K562 (cell line): Measurements from ENCODE around the gene GLP1R. TPM values are rescaled to one million over a fixed set of nuclear protein-coding genes. Genes with fewer than 3 reads are reported as not detected.

ENCODE experiments used
- ARNT ChIP-seq, 2 experiments: fragments of 450-650 bp; IDR thresholded peaks; 2 replicates each; pipeline ENCODE4 v1.6.1; 2016; ENCODE audit warnings: mild to moderate bottlenecking in 1 of 2
- DACH1 ChIP-seq: fragments of 450-650 bp; IDR thresholded peaks from 2 replicates; pipeline ENCODE4 v1.6.1; 2018; ENCODE audit not compliant: partially characterized antibody
- FOSL1 ChIP-seq: fragments of 200-800 bp; sonication (Bioruptor generic); conservative IDR thresholded peaks from 2 replicates; pipeline ENCODE4 v1.6.1; 2016; ENCODE audit warnings: missing genetic modification characterization, missing compliant biosample characterization
- GATA2 ChIP-seq: sonication (generic); formaldehyde crosslinking; IDR thresholded peaks from 2 replicates; pipeline ENCODE4 v1.4.0; 2020; ENCODE audit warnings: mild to moderate bottlenecking, missing genetic modification reagents
- NCOR1 ChIP-seq: fragments of 450-650 bp; IDR thresholded peaks from 2 replicates; pipeline ENCODE4 v1.6.1; 2016; ENCODE audit warnings: mild to moderate bottlenecking, moderate library complexity
- NFYB ChIP-seq: IDR thresholded peaks from 2 replicates; pipeline ENCODE4 v1.6.1; 2011; ENCODE audit warnings: mild to moderate bottlenecking, moderate library complexity; ENCODE audit not compliant: insufficient read length; ENCODE audit errors: extremely low read depth
- NR2F6 ChIP-seq: fragments of 450-650 bp; formaldehyde crosslinking; IDR thresholded peaks from 2 replicates; pipeline ENCODE4 v1.4.0; 2020; ENCODE audit warnings: mild to moderate bottlenecking
- PHF21A ChIP-seq: fragments of 450-650 bp; IDR thresholded peaks from 2 replicates; pipeline ENCODE4 v1.6.1; 2017; ENCODE audit warnings: low read depth, borderline replicate concordance
- RAD21 ChIP-seq, 2 experiments: fragments of 250-450 bp in 1 of 2; fragments of 450-650 bp in 1 of 2; sonication (Bioruptor Pico) in 1 of 2; formaldehyde crosslinking in 1 of 2; IDR thresholded peaks in 1 of 2; conservative IDR thresholded peaks in 1 of 2; 2 replicates each; pipeline versions ENCODE4 v1.4.0 to v1.8.0; 2020 to 2022; ENCODE audit warnings: mild to moderate bottlenecking in 2 of 2, moderate library complexity in 1 of 2
- SMARCA5 ChIP-seq: fragments of 450-650 bp; IDR thresholded peaks from 2 replicates; pipeline ENCODE4 v1.6.1; 2016
- TARDBP ChIP-seq: fragments of 450-650 bp; IDR thresholded peaks from 2 replicates; pipeline ENCODE4 v1.6.1; 2016
- TEAD4 ChIP-seq, 2 experiments: sonication (generic) in 1 of 2; formaldehyde crosslinking in 1 of 2; IDR thresholded peaks; 2 replicates each; pipeline versions ENCODE4 v1.6.1 to v1.8.0; 2012 to 2022; ENCODE audit warnings: borderline replicate concordance in 1 of 2, inconsistent platforms in 1 of 2, low read length in 1 of 2, mild to moderate bottlenecking in 1 of 2, missing genetic modification reagents in 1 of 2
- TGIF2 ChIP-seq: sonication (generic); formaldehyde crosslinking; IDR thresholded peaks from 2 replicates; pipeline ENCODE4 v1.8.1; 2022; ENCODE audit warnings: mild to moderate bottlenecking, missing genetic modification reagents, moderate library complexity
- TRIM28 ChIP-seq: fragments of 450-650 bp; IDR thresholded peaks from 2 replicates; pipeline ENCODE4 v1.6.1; 2017
- WHSC1 ChIP-seq: IDR thresholded peaks from one replicate; pipeline ENCODE4 v1.6.1; 2012; ENCODE audit warnings: low read length, control low read depth, inconsistent platforms
- ZNF175 ChIP-seq: fragments of 200-800 bp; sonication (Bioruptor generic); IDR thresholded peaks from 2 replicates; pipeline ENCODE4 v1.6.1; 2016; ENCODE audit warnings: low read depth, mild to moderate bottlenecking, missing genetic modification characterization, missing compliant biosample characterization
- ZNF197 ChIP-seq: fragments of 200-800 bp; sonication (Bioruptor generic); IDR thresholded peaks from 2 replicates; pipeline ENCODE4 v1.6.1; 2016; ENCODE audit warnings: low read depth, missing genetic modification characterization, missing compliant biosample characterization
- ZNF239 ChIP-seq: fragments of 250-450 bp; sonication (Bioruptor Pico); IDR thresholded peaks from 2 replicates; pipeline ENCODE4 v1.4.0; 2020; ENCODE audit warnings: mild to moderate bottlenecking
- ZNF274 ChIP-seq: IDR thresholded peaks from 2 replicates; pipeline ENCODE4 v1.6.1; 2011; ENCODE audit warnings: low read depth, mild to moderate bottlenecking, low read length, moderate library complexity, borderline replicate concordance
- ZNF384 ChIP-seq: IDR thresholded peaks from 2 replicates; pipeline ENCODE4 v1.6.1; 2012; ENCODE audit warnings: low read depth, low read length, improper control_type of control experiment
- ZNF584 ChIP-seq: fragments of 200-800 bp; sonication (Bioruptor generic); IDR thresholded peaks from 2 replicates; pipeline ENCODE4 v1.6.1; 2016; ENCODE audit warnings: low read depth, mild to moderate bottlenecking, missing genetic modification characterization, missing compliant biosample characterization
- polyA plus RNA-seq, 8 experiments: library from polyadenylated mRNA; depleted of rRNA in 4 of 8; stranded (reverse) in 5 of 8; unstranded in 3 of 8; fragments of >200 nt; fragmentation: Nextera tagmentation in 2 of 8; fragmentation: Illumina TruSeq in 1 of 8; extraction: Ambion mirVana in 2 of 8; extraction: Trizol in 1 of 8; gene quantifications; 2 replicates each; pipeline versions ENCODE4 v1.2.1 to v1.2.3, GENCODE V29; 2011 to 2014; ENCODE audit warnings: inconsistent platforms in 1 of 8, missing spikeins in 1 of 8
- total RNA-seq, 7 experiments: library from RNA; depleted of rRNA in 6 of 7; stranded (reverse); fragments of >200 nt in 6 of 7; fragmentation: Illumina TruSeq in 2 of 7; extraction: Trizol in 2 of 7; gene quantifications; 2 replicates each; pipeline versions ENCODE4 v1.2.1 to v1.2.3, GENCODE V29; 2011 to 2021; ENCODE audit warnings: low replicate concordance in 1 of 7
- TF ChIP-seq, protein P1 (sequence below): fragments of 450-650 bp; formaldehyde crosslinking; IDR thresholded peaks from 2 replicates; pipeline ENCODE4 v1.4.0; 2020; ENCODE audit warnings: mild to moderate bottlenecking, moderate library complexity
- TF ChIP-seq, protein P2 (sequence below): sonication (generic); formaldehyde crosslinking; IDR thresholded peaks from 2 replicates; pipeline ENCODE4 v1.9.0; 2022; ENCODE audit warnings: mild to moderate bottlenecking, missing genetic modification reagents
- TF ChIP-seq, protein P3 (sequence below), 3 experiments: fragments of 200-800 bp in 1 of 3; fragments of 250-450 bp in 1 of 3; fragments of 450-650 bp in 1 of 3; sonication (Bioruptor Pico) in 1 of 3; sonication (Bioruptor generic) in 1 of 3; formaldehyde crosslinking in 1 of 3; IDR thresholded peaks; 2 replicates each; pipeline versions ENCODE4 v1.6.1 to v1.8.0; 2016 to 2022; ENCODE audit warnings: mild to moderate bottlenecking in 2 of 3, missing genetic modification characterization in 2 of 3, missing compliant biosample characterization in 1 of 3, moderate library complexity in 1 of 3

Gene GLP1R
- total and polyA plus RNA-seq, 9 of the 15 experiments (the other 6 are each of a cell fraction or from before 2014, with no cell fraction given) = not detected

- TF ChIP-seq, protein P1, sequence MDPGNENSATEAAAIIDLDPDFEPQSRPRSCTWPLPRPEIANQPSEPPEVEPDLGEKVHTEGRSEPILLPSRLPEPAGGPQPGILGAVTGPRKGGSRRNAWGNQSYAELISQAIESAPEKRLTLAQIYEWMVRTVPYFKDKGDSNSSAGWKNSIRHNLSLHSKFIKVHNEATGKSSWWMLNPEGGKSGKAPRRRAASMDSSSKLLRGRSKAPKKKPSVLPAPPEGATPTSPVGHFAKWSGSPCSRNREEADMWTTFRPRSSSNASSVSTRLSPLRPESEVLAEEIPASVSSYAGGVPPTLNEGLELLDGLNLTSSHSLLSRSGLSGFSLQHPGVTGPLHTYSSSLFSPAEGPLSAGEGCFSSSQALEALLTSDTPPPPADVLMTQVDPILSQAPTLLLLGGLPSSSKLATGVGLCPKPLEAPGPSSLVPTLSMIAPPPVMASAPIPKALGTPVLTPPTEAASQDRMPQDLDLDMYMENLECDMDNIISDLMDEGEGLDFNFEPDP (CRISPR knock-in tag) = no peak
- TF ChIP-seq NCOR1 = peak; percentile 93
- no peak for TF ChIP-seq TARDBP
- no peak for TF ChIP-seq TGIF2 (CRISPR knock-in tag)
- 0 out of 4 replicates have a peak, but pooled peaks of 1 of the 2 experiments have one; percentile 53 for TF ChIP-seq ARNT (IDR thresholded peaks at IDR 0.05)
- peak; percentile 74 for TF ChIP-seq FOSL1 (tag)
- TF ChIP-seq SMARCA5 = no peak
- TF ChIP-seq ZNF239 (CRISPR knock-in tag) = no peak
- TF ChIP-seq WHSC1 = no peak
- TF ChIP-seq ZNF584 (CRISPR knock-in tag) = peak; percentile 51; the same call in 1 of the 2 replicates
- TF ChIP-seq ZNF175 (CRISPR knock-in tag) = 0 out of 2 replicates have a peak, but pooled peaks have one; percentile 59
- TF ChIP-seq TEAD4 (IDR thresholded peaks at IDR 0.05; ENCODE audit: low read length) = peak; percentile 89
- no peak for TF ChIP-seq TEAD4 (CRISPR knock-in tag; IDR thresholded peaks at IDR 0.05; ENCODE audit: borderline replicate concordance)
- no peak for TF ChIP-seq TRIM28
- TF ChIP-seq PHF21A = no peak
- TF ChIP-seq NFYB = no peak
- TF ChIP-seq ZNF274 = no peak
- TF ChIP-seq, protein P2, sequence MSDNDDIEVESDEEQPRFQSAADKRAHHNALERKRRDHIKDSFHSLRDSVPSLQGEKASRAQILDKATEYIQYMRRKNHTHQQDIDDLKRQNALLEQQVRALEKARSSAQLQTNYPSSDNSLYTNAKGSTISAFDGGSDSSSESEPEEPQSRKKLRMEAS = 0 out of 2 replicates have a peak, but pooled peaks have one; percentile 23
- TF ChIP-seq ZNF384 = no peak
- TF ChIP-seq, protein P3, sequence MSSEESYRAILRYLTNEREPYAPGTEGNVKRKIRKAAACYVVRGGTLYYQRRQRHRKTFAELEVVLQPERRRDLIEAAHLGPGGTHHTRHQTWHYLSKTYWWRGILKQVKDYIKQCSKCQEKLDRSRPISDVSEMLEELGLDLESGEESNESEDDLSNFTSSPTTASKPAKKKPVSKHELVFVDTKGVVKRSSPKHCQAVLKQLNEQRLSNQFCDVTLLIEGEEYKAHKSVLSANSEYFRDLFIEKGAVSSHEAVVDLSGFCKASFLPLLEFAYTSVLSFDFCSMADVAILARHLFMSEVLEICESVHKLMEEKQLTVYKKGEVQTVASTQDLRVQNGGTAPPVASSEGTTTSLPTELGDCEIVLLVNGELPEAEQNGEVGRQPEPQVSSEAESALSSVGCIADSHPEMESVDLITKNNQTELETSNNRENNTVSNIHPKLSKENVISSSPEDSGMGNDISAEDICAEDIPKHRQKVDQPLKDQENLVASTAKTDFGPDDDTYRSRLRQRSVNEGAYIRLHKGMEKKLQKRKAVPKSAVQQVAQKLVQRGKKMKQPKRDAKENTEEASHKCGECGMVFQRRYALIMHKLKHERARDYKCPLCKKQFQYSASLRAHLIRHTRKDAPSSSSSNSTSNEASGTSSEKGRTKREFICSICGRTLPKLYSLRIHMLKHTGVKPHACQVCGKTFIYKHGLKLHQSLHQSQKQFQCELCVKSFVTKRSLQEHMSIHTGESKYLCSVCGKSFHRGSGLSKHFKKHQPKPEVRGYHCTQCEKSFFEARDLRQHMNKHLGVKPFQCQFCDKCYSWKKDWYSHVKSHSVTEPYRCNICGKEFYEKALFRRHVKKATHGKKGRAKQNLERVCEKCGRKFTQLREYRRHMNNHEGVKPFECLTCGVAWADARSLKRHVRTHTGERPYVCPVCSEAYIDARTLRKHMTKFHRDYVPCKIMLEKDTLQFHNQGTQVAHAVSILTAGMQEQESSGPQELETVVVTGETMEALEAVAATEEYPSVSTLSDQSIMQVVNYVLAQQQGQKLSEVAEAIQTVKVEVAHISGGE (CRISPR knock-in tag; IDR thresholded peaks at IDR 0.05) = peak in 2 of 3 experiments; percentile 54 to 95; a peak in 3 of 6 replicates
- TF ChIP-seq ZNF197 = no peak
- TF ChIP-seq NR2F6 (CRISPR knock-in tag) = no peak
- TF ChIP-seq GATA2 (CRISPR knock-in tag) = peak; percentile 76
- no peak for TF ChIP-seq RAD21 (CRISPR knock-in tag; conservative IDR thresholded peaks at IDR 0.05 in 1 of 2, IDR thresholded peaks at IDR 0.05 in 1 of 2)
- TF ChIP-seq DACH1 = no peak
Measured at GRCh38 chr6:39037082-39037508, 11.5 kb upstream of the GLP1R start (continued).
